NOMO-1 (cell line): Measurements from ENCODE around the gene ZNF81.
"Not testable (repeated sequence)": the region's sequence is repeated elsewhere in the genome, so short reads cannot be mapped to it uniquely, and the experiment has no call there.

Experiments used
- DNase-seq, 2 experiments: peaks; one replicate each; lab custom pipeline; 2025; ENCODE audit not compliant: unreplicated experiment in 2 of 2; lab: John Stamatoyannopoulos, UW

Gene ZNF81

DNA sequence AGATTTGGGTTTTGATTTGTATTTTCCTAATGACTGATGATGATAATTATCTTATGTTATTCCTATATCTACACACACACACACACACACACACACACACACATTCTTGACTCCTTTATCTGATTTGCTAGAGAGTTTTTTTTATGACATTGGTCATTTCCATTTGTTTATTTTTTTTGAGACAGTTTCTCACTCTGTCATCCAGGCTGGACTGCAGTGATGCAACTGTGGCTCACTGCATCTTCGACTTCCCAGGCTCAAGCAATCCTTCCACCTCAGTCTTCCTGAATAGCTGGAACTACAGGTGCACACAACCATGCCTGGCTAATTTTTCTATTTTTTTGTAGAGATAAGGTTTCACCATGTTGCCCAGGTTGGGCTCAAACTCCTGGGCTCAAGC is 6.7 kb downstream of the ZNF81 start:
- no peak for DNase-seq

DNA sequence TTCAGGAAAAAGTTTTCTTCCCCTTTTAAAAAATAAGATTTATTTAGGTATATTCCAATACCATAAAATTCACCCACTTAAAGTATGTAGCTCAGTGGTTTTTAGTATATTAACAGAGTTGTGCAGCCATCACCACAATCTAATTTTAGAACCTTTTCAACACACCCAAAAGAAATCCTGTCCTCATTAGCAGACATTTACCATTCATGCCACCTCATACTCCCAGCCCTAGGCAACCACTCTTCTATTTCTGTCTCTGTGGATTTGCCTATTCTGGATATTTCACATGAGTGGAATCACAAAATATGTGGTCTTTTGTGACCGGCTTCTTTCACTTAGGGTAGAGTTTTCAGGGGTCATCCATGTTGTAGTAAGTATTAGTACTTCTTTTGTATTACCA is 7.4 kb downstream of the ZNF81 start:
- no peak for DNase-seq

DNA sequence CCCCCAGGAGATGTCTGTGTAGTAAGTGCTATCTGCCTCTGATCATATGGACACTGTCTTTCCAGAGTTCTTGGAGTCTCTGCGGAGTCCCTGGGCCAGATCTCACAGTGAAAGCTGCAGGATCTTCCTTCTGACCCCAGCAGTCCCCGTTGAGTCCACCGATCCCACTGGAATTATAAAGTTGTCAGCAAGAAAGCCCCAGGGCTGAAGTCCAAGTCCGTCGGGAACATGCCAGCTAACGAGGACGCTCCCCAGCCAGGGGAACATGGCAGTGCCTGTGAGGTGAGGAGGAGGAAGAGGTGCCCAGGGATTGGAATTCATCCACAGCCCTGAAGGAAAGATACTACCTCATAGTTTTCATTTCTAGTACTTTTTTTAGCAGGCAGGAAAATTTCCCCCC is 9.3 kb downstream of the ZNF81 start:
- no peak for DNase-seq

DNA sequence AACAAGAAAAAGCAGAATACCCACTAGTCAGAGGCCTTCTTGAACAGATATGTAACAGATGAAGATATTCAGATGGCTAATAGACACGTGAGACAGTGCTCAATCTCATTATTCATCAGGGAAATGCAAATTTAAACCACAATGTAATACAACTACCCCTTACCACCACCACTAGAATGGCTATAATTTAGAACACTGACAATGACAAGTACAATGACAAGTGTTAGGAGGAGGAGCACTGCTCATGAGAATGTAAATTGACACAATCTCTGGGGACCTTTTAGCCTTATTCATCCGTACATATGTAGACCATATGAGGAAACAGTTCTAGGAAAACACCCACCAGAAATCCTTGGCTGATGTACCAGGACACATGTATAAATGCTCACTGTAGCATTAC is 13.1 kb downstream of the ZNF81 start:
- no peak for DNase-seq

DNA sequence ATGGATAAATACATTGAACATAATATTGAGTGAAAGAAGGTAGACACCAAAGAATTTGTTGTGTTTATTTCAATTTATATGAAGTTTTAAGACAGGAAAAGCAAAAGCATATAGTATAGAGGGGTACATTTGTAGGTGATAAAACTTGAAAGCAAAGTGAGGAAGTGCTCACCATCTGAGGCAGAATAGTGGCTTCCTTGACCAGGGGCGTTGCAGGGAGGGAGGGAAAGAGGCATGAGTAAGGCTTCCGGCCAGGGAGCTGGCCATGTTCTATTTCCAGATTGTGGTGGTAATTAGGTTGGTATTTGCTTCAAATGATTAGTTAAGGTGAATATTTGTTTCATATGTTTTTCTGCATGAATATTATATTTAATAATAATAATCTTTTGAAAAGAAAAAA is 13.7 kb downstream of the ZNF81 start:
- DNase-seq, result not testable (repeated sequence)

DNA sequence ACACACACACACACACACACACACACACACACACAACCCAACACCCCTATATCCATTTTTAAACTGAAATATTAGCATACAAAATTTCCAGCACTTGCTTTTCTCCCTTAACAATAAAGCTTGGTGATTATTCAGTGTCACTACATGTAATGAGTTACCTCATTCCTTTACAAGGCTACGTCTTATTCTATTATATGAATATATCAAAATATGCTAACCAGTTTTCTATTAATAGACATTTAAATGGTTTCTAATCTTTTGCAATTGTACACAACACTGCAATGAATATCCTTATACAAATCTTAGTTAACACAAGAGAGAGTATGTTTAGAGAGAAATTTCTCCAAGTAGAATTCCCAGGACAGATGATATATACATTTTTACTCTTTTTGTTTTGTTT is 14.2 kb downstream of the ZNF81 start:
- no peak for DNase-seq

- no peak for DNase-seq
Observed at GRCh38 chrX:47854474-47854873, 17.8 kb downstream of the ZNF81 start.

DNA sequence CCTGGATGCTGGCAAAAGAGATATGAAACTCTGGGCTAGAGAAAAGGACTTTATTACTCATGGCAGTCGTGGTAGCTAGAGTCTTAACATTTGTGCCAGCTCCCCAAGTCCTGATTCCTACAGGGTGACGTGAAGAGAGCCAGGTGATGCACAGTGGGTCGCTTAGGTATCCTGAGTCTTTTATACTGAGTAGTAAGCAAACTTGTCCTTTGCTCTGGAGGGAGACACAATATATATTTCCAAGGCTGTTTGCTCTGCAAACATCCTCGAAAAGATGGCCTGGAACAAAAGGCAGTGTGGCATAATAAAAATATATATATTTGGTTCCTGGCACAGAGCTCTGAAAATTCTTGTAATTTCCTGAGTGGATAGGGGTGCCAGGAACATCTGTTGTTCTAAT is 23.0 kb downstream of the ZNF81 start:
- no peak for DNase-seq

- no peak for DNase-seq
Observed at GRCh38 chrX:47862680-47863079, 26.0 kb downstream of the ZNF81 start.

GRCh38 chrX:47863187-47863586 is 26.5 kb downstream of the ZNF81 start:
- no peak for DNase-seq

- DNase-seq, result no peak
Observed at GRCh38 chrX:47864300-47864699, 27.6 kb downstream of the ZNF81 start.

DNA sequence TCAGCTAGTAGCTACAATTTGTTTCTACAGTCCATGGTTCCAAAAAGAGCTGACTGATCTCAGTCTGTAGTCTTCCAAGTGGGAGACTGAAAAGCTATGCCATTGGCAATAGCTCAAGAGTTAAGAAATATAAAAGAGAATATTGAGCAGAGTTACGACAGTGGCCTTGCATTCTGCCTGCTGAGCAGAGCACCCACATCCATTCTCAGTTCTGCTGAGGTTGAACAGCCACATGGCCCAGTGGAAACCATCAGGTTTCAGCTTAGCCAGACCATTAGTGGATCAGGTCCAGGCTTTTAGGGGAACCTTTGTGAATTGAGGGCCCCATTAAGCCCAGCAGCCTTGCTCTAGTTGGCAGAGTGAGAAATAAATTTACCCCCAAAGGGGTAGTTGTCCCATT is 28.1 kb downstream of the ZNF81 start:
- DNase-seq, result no peak

GRCh38 chrX:47873123-47873522 is 36.4 kb downstream of the ZNF81 start:
- no peak for DNase-seq

DNA sequence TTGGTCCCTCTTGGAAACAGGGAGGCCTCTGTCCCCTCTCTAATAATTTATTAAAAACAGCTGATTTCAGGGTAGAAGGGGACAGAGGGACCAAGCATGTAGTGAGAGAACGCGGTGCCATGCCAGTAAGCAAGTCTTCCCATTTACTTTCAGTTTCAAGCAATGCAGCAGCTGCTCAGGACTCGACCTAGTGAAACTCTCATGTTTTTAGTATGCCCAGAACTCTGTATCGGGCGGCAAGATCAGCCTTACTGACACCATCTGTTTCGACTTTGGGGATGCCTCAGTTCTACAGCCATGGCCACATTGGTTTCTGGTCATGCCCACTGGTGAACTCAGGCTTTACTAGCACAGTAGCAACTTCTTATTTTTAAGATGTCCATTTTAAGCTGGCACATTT is 40.6 kb downstream of the ZNF81 start:
- DNase-seq, result no peak

DNA sequence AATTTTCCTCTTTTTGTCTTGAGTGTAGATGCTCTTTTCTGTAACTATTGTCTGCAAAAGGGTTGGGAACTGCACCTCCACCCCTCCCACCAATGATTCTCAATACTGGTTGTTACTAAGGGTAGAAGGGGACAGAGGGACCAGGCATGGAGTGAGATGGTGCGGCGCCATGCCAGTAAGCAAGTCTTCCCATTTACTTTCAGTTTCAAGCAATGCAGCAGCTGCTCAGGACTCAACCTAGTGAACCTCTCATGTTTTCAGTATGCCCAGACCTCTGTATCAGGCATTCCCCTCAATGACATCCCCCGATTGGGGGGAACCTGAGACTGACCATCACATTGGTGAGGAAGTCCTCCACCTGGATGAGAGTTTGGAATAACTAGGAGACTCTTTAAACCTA is 41.5 kb downstream of the ZNF81 start:
- DNase-seq, result no peak

DNA sequence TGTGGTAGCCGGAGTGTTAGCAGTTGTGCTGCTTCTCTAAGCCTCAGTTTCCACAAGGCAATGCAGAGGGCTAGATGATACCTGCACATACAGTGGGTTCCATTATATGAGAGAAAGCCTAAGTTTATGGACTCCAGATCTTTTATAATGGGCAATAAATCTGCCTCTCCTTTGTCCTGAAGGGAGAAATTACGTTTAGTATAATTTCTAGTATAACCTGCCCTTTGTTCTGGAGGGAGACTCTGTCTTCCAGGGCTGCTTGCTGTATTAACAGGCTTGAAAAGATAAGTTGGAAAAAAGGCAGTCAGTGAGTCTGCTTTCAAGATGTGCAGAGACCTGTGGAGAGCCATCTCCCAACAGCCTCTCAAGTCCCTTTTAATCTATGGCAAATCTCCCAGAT is 42.8 kb downstream of the ZNF81 start:
- no peak for DNase-seq

DNA sequence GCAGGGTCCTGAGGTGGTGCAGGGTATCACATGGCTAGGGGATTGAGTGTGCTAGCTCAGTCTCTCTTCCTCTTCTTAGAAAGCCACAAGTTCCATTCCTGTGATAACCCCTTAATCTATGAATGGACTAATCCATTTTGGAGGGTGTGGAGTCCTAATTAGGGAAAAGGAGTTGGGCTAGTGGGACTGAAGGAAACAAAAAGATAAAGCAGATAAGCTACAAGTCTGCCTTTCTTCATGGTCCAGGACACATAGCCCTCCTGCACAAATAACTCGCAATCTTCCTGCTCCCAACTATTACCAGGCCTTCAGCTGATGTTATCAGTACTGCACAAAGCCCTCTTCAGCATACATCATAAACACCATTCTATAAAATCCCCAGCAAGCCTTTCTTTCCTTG is 44.2 kb downstream of the ZNF81 start:
- DNase-seq, result no peak

DNA sequence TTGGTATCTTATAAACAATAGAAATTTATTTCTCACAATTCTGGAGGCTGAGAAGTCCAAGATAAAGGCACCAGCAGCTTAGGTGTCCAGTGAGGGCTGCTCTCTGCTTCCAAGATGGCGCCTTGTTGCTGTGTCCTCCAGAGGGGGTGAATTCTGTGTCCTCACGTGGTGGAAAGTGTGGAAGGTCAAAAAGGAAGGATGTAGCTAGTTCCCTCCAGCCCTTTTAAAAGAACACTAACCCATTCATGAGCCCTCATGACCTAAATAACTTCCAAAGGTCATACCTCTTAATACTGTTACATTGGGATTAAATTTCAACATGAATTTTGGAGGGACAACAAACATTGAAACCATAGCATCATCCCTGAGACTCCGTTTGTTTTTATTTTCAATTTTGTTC is 48.8 kb downstream of the ZNF81 start:
- DNase-seq, result no peak

DNA sequence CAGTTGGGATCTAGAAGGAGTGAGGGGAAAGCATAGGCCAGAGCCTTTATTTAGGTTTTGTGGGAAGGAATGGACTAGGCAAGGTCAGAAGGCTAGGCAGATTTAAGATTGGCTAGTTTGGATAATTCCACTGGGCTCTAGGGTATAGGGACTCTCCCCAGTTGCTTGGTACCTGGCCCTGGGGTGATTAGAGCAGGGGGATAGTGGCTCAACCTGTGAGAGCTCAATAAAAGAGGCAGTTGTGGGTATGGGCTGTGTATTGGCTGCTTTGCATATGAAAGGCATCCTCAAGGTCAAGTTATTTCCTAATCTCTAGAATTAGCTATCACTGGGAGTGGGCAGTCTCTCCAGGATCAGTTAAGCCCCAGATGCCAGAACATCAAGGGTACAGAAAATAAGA is 61.3 kb downstream of the ZNF81 start:
- DNase-seq, result no peak

- peak in 1 of 2 experiments; percentile 56 for DNase-seq
Observed at GRCh38 chrX:47900833-47901232, 64.1 kb downstream of the ZNF81 start.

DNA sequence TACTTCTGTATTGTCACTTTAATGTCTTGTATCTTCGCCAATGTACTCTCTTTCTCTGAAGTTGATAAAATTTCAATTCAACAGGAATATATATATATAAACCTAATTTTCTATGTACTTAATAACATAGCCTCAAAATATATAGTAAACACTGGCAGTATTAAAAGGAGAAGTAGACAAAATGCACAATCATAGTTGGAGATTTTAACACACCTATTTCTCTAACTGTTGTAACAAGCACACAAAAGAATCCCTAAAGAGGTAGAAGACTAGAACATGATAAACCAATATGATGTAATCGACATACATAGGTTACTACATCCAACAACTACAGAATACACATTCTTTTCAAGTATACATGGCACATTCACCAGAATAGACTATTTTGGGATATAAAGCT is 65.5 kb downstream of the ZNF81 start:
- DNase-seq, result no peak

GRCh38 chrX:47915886-47916493 is 79.3 kb downstream of the ZNF81 start:
- no peak for DNase-seq

- no peak for DNase-seq
Observed at GRCh38 chrX:47918274-47918673, 81.6 kb downstream of the ZNF81 start.
